ENCODE measurements around the gene ADAM8.

ADAM8 gene

GRCh38 chr10:133318494-133319127 is 41.9 kb upstream of the ADAM8 start:
- DNase-seq (ENCODE audit: low read depth) = no peak
- peak; percentile 74 for TF ChIP-seq CTCF (IDR thresholded peaks at IDR 0.05; ENCODE audit: control insufficient read depth, extremely low read depth, insufficient read depth)
- H3K4me3 ChIP-seq (ENCODE audit: low read depth, low read length) = peak overlapping the region; percentile 47

DNA sequence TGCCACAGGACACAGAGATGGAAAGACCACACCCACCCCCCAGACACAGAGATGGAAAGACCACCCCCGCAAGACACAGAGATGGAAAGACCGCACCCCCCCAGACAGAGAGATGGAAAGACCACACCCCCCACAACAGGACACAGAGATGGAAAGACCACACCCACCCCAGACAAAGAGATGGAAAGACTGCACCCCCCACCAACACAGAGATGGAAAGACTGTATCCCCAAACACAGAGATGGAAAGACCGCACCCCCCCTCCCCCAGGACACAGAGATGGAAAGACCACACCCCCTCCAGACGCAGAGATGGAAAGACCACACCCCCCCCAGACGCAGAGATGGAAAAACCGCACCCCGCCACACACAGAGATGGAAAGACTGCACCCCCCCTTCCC is 40.1 kb upstream of the ADAM8 start:
- no peak for DNase-seq (ENCODE audit: low read depth)
- TF ChIP-seq CTCF (IDR thresholded peaks at IDR 0.05; ENCODE audit: control insufficient read depth, extremely low read depth, insufficient read depth) = no peak
- H3K4me3 ChIP-seq (ENCODE audit: low read depth, low read length) = no peak overlapping the region

GRCh38 chr10:133316266-133316665 is 39.6 kb upstream of the ADAM8 start:
- DNase-seq (ENCODE audit: low read depth) = no peak
- TF ChIP-seq CTCF (IDR thresholded peaks at IDR 0.05; ENCODE audit: control insufficient read depth, extremely low read depth, insufficient read depth) = no peak
- H3K4me3 ChIP-seq (ENCODE audit: low read depth, low read length) = no peak overlapping the region

- no peak for TF ChIP-seq CTCF (IDR thresholded peaks at IDR 0.05; ENCODE audit: control insufficient read depth, extremely low read depth, insufficient read depth)
- H3K4me3 ChIP-seq (ENCODE audit: low read depth, low read length) = no peak overlapping the region
- DNase-seq (ENCODE audit: low read depth) = no peak
These were observed 39.2 kb upstream of the ADAM8 start for GRCh38 chr10:133315847-133316246.

DNA sequence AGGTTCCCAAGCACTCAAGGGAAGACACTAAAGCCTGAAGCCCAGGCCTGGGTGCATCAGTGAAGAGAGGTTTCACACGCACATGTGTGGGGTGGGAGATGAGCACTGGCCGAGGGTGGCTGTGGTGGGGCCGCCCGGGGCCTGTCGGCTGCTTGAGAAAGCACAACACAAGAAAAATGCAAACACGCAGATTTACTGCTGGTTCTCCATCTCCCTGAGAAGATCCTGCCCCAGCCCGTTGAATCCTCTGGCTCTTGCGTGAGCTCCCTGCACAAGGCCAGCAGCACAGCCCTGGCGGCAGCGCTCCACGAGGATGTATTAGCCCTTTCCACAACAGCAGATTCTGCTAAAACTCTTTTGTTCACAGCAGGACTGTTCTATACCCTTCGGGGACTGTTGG is 38.2 kb upstream of the ADAM8 start:
- TF ChIP-seq CTCF (IDR thresholded peaks at IDR 0.05; ENCODE audit: control insufficient read depth, extremely low read depth, insufficient read depth) = no peak
- DNase-seq (ENCODE audit: low read depth) = no peak
- H3K4me3 ChIP-seq (ENCODE audit: low read depth, low read length) = no peak overlapping the region

DNA sequence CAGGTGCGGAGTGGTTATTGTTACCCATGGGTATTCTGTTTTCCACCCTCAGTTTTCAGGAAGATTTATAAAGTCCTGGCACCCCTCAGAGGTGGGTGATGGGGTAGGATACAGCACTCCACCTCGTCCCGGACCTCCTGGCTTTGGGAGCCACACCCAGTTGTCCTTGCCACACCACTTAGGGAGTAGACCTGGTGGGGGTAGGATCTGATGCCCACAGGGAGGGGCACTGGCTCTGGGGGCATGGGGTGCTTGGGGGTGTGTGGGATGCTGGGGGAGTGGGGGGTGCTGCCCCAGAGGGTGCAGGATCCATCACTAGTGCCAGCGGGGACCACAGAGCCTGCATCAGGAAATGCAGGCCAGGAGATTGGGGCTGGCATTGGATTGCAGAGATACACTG is 36.5 kb upstream of the ADAM8 start:
- no peak overlapping the region for H3K4me3 ChIP-seq (ENCODE audit: low read depth, low read length)
- DNase-seq (ENCODE audit: low read depth) = no peak
- TF ChIP-seq CTCF (IDR thresholded peaks at IDR 0.05; ENCODE audit: control insufficient read depth, extremely low read depth, insufficient read depth) = no peak

- no peak for TF ChIP-seq CTCF (IDR thresholded peaks at IDR 0.05; ENCODE audit: control insufficient read depth, extremely low read depth, insufficient read depth)
- DNase-seq (ENCODE audit: low read depth) = no peak
- H3K4me3 ChIP-seq (ENCODE audit: low read depth, low read length) = no peak overlapping the region
These were observed 36.1 kb upstream of the ADAM8 start for GRCh38 chr10:133312769-133313145.
